ENCODE measurements around the gene TMEM255B.

TMEM255B gene

GRCh38 chr13:113862191-113862930 lies 103.3 kb downstream of the TMEM255B start:
- no peak for DNase-seq (ENCODE audit: low spot score)

DNA sequence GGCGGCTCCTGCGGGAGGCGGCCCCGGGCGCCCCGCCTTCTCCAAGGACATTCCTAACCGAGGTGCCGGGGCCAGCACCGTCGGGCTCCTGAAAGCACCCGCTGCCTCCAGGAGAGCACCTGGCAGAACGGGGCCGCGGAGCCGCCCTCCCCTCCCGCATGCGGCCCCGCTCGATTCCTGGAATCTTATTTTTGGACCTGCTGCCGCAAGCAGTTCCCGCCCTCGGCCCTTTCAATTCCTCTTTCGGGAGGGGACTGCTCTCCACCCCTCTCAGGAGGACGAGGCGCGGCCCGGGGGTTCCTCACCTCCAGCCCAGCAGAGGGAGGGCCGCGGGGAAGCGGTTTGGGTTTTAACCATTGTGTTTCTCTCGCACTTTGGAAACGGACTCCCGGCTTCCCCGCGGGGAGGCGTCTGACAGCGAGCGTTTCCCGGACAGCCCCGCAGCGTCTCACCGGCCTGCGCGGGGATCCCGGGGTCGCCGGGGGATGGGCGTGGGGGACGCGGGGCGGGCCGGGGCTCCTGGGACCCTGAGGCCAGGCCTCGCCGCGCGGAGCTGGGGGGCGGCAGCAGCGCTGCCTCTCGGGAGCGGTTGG lies 104.0 kb downstream of the TMEM255B start:
- peak; percentile 47 for DNase-seq (ENCODE audit: low spot score)

DNA sequence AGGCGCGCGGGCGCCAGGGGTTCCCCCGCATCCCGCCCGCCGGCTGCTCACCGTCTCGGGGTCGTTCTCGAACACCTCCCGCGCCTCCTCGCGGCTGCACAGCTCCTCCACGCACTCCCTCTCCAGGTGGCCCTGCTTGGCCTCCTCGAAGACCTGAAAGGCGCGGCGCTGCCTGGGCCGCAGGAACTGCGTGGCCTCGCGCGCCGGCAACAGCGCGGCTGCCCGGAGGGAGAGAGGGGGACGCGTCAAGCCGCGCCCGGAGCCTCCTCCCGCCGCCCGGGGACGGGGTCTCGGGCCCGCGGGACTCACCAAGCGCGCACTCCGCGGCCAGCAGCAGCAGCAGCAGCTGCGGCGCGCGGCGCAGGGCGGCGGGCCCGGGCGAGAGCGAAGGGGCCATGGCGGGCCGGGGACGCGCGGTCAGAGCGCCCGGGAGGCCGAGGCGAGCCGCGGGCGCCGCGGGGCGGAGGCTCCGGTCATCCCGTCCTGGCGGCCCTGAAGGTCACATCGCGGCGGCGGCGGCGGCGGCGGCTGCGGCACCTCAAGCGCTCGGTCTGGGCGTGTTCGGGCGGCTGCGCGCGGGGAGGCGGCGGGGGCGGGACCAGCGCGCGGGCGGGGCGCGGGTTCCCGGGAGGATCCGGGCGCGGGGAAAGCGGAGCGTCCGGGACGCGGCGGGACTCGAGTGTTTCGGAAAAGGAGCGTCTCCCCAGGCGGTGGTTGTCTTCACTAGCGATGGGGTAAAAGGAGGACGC lies 104.7 kb downstream of the TMEM255B start, which contains the start of gene GAS6:
Gene GAS6 (minus strand): TSS at position 553 of the 749 bp plus-strand sequence. CDS start 156 bp downstream, at position 397.
- DNase-seq (ENCODE audit: low spot score): no peak

DNA sequence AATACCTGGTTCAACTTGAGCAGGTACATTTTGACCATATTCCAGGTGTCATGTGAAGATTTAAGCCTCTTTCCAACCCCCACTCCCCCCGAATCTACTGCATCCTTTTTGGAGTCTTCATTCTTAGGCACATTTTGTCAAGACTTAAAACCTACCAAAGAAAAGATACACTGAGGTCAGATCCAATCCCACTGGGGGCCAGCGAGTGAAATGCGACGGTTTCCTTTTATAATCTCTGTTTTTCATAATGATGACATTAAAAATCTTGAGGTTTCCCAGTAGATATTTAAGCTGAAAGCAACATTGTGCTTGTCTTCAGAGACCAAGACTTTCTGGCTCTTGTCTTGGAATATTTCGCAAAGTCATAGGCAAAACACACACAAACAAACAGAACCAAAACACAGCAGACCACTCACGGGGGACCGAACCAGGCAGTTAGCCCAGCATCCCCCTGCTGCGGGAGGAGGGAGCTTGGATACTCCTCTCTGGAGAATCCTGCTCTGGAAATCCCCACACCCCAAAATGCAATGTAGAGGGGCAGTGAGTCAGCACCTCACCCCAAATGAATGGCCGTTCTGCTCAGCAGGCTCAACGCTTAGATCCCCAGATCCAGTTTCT lies 105.4 kb downstream of the TMEM255B start:
- no peak for DNase-seq (ENCODE audit: low spot score)

DNA sequence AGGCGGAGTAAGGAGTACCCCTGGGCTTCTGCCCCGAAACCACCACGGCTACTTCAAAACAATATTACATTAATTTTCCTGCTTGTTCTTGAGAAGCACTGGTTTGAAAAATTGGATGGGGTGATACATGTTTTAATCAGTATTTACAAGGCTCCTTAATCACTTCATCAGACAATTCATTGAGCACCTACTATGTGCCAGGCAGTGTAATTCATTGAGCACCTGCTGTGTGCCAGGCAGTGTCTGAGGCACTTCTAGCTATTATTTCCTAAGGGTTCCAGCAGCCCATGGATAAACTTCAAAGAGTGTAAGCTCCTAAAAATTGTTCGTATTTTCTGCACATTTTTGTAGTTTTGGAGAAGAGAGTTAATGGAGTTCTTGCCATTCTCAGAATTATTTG lies 106.4 kb downstream of the TMEM255B start:
- no peak for DNase-seq (ENCODE audit: low spot score)

All from germinal center (tissue), 1 donor.